ENCODE measurements around the gene ANXA2R.

ANXA2R gene

DNA sequence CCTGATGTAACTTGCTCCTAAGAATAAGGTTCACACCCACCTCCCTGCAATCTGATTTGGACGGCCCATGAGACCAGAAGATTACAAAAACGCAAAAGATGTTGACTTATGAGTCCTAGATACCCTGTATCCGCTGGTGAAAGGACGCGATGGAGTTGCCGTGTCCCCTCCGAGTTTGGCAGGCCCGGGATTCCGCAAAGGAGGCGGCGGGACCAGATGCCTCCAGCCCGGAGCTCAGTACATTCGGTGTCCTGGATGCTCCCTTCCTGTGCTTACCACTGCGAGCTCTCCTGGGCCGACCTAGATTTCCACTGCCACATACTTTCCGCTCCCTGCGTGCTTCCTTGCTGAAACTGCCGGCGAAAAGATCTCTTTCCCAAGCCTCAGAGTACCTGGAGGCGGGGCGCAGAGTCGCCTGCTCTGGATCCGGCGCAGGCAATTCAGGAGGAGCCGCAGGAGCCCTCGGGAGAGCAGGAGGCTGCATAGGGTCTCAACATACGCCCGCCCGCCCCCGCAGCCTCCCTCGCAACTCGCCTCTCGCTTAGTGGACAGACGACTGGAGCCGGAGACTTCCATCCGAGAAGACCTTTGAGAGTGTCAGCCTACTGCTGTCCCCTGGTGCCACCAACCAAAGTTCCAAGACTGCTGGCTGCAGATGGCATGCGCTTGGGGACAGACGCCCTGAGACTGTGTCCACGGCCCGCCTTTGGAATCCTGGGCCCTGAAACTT lies 39.8 kb downstream of the ANXA2R start:
- DNase-seq (ENCODE audit: low spot score), result peak; percentile 31

DNA sequence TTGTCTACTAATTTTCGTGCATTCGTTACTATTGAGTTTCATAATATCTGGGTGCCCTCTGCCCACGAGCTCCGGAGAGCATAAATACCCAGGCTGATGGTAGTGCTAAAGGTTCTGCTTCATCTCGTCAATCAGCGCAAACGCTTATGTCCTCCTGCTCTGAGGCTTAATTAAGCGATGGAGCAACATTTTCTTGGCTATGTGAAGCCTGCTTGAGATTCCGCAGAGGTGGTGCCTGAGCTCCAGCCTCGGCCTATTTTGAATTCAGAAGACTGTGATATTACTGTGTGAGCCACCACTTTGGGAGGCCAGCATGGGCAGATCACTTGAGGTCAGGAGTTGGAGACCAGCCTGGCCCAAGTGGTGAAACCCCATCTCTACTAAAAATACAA lies 44.8 kb downstream of the ANXA2R start:
- no peak for DNase-seq (ENCODE audit: low spot score)

DNA sequence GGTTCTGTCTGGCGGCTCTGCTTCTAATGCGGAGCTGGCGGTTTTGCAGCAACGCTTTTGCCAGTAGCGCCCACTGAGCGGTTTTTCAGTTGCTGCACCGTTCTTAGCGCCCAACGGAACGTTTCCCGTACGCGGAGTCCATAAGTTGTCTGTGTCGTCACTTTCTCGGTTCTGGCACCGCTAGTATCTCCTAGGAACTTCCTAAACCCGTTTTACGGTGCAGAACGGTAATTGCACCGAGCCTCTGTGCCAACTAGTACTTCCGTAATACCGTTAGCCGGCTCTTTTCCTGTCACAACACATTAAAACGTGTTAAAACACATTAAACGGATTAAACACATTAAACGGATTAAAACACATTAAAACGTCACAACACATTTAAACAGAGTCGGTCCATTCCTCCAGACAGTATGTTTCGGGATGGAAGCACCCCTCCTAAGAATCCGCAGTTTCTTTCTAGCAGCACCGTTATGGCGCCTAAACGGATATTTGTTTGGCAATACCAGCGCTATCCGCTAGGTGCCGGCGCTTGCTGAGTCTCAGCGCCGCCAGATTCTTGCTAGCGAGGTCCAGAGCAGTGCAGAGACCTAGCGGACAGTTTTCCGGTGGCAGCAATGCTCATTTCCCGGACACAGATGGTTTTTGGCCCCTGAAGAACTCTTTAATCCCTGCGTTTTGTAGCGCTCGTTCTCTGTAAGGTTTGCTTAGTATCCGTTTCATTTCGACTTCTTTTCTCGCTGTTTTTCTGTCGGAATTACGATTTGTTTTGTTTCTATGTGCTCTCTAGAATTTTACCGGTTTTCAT lies 45.4 kb downstream of the ANXA2R start:
- peak; percentile 43 for DNase-seq (ENCODE audit: low spot score)

DNA sequence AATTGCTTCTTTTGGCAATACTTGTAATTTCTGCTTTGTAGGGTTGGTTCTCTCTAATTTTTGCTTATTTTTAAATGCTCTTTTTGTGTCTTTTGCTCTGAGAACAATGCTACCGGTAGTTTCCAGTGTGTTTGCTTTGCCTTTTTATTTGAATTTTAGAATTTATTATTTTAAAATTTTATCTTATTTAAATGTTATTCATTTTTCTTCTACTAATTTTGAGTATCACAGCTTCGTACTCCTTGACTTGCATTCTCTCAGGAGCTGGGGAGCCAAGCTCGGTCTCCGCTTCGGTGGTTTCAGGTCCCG lies 45.9 kb downstream of the ANXA2R start:
- no peak for DNase-seq (ENCODE audit: low spot score)

DNA sequence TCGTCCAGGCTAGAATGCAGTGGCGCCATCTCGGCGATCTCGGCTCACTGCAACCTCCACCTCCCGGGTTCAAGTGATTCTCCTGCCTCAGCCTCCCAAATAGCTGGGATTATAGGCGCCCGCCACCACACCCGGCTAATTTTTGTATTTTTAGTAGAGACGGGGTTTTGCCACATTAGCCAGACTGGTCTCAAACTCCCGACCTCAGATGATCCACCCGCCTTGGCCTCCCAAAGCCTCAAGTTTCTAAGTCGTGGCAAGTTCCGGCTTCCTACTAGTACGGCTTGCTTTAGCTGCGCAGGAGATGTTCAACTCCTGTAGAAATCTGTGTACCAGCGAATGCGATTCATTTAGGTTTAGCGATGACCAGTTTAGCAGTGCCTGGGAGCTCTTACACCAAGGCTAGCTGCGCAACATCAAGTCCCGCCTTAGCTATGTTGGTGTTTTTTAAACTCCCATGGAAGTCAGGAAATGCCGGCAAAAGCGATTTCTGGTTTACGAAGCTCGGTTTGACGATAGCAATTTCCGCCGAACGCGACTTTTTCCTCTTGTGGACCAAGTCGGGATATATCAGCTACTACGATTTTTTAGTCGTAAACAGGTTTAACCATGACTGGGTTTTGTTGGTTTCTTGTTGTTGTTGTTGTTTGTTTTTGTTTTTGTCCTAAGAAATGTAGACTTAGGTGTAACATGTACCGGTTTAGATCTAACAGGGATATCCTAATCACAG lies 46.4 kb downstream of the ANXA2R start:
- DNase-seq (ENCODE audit: low spot score), result no peak

DNA sequence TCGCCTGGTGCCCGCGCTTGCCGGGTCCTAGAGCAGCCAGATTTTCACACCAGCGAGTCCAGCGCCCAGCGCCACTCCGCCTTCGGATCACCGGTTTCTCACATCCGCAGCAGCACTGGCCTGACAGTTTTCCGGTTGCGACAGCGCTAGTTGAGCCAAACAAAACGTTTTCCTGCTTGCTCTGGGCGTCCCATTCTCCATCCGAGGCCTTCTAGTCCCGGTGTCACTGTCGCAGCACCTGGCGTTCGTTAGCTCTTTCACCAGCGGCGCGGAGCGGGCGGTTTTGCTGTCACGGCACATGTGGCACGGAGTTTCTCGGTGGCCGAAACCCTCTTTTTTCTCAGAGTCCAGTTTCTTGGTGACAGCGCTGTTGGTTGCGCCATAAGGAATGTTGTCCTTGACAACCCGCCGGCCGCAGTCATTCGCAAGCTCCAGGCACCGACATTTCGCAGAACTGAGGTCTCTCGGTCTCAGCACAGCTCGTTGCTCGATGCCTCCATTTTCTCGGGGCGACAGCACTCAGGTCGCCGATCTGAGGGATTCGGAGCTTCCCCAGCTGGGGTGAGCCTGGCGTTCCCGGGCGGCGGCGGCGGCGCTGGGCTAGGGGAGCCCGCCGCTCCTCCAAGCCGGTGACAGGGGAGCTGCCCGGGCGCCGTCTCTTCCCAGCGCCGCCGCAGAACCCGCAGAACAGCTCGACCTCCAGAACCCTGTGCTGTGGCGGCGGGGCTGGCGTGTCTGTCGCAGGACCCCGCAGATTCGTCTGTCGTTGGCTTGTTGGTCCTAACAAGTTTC lies 47.8 kb downstream of the ANXA2R start:
- peak; percentile 83 for DNase-seq (ENCODE audit: low spot score)

DNA sequence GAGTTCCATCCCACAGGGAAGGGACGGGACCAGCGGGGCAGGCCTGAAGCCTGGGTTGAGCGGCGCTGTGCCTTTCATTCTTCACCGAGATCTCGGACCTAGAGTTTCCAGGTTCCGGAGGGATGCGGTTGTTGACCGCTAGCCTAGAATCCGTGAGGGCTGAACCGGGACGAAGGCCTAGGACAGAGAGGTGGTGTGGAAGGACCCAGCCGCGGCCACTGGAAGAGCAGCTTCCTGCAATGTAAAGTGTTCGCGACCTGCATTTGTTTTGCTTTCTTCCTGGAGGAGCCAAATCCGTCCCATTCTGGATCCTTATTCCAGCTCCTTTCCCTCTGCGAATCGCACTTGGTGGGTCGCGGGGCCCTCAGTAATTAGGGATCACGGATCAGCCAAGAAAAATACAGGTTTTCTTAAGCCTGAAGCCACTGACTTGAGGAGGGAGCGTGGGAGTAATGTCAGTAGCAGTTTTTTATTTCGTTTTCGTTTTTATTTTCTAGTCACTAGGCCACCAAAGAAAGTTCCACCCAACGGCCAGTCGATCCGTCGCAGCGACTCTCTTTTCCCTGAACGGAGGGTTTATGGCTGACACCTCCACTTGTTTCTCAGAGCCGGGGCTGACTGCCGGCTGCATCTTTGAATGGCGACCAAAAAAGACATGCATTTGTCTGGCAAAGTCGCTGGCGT lies 48.6 kb downstream of the ANXA2R start:
- DNase-seq (ENCODE audit: low spot score), result no peak

DNA sequence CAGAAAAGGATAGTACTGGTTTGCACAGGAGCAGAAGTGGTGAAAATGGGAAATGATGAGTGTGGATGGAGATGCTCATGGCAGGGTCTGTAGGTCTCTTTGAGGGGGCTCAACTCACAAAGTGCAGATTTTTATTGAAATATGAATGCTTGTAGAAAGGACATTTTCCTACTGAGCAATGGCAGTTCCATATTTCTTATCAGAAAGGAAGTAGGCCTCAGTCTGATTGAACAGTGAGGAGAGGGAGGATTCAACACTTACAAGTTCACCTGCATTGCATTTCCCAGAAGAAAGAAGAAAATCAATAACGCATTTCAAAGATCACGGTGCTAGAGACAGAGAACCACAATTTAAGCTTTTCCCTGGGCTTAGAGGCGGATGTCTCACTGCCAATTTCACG lies 49.2 kb downstream of the ANXA2R start:
- no peak for DNase-seq (ENCODE audit: low spot score)

Data from HuH-7 (cell line).